GM12801 (cell line): ENCODE results near the gene TTC14.

Experiments
- CTCF ChIP-seq: IDR thresholded peaks from one replicate; pipeline ENCODE4 v1.5.1; 2011; ENCODE audit warnings: control low read depth; ENCODE audit not compliant: insufficient read length; ENCODE audit errors: extremely low read depth

TTC14 gene

GRCh38 chr3:180601688-180602666 lies at the start of gene TTC14:
TSS of gene TTC14 (plus strand) at chr3:180602163. CDS start at chr3:180602262, 99 bp downstream.
- TF ChIP-seq CTCF = no peak

- TF ChIP-seq CTCF = no peak
These were observed 38.6 kb upstream of the TTC14 start for GRCh38 chr3:180563406-180563805.

- TF ChIP-seq CTCF = no peak
These were observed 37.3 kb upstream of the TTC14 start for GRCh38 chr3:180564676-180565075.

GRCh38 chr3:180570238-180570637 lies 31.7 kb upstream of the TTC14 start:
- TF ChIP-seq CTCF = no peak

GRCh38 chr3:180571831-180572598 lies 29.9 kb upstream of the TTC14 start:
- TF ChIP-seq CTCF = no peak

GRCh38 chr3:180575571-180575970 lies 26.4 kb upstream of the TTC14 start:
- no peak for TF ChIP-seq CTCF

GRCh38 chr3:180580934-180581333 lies 21.0 kb upstream of the TTC14 start:
- TF ChIP-seq CTCF = no peak
